ENCODE results near the gene GPRC5D.

The GPRC5D gene

GRCh38 chr12:12958886-12959285 lies 6.9 kb upstream of the GPRC5D start:
- TF ChIP-seq OSR1 (CRISPR knock-in tag; IDR thresholded peaks at IDR 0.05) (no peak), TCF4 (CRISPR knock-in tag; IDR thresholded peaks at IDR 0.05; ENCODE audit: borderline replicate concordance) (no peak), ZFP3 (CRISPR knock-in tag; IDR thresholded peaks at IDR 0.05) (no peak), ZNF70 (CRISPR knock-in tag; IDR thresholded peaks at IDR 0.05) (no peak), CREB5 (CRISPR knock-in tag; IDR thresholded peaks at IDR 0.05; ENCODE audit: low read depth) (no peak), ZC3H10 (CRISPR knock-in tag; IDR thresholded peaks at IDR 0.05) (no peak), TOX (CRISPR knock-in tag; IDR thresholded peaks at IDR 0.05; ENCODE audit: borderline replicate concordance) (no peak), CSDC2 (CRISPR knock-in tag; IDR thresholded peaks at IDR 0.05) (no peak), CSRNP3 (CRISPR knock-in tag; IDR thresholded peaks at IDR 0.05) (no peak), PATZ1 (CRISPR knock-in tag; IDR thresholded peaks at IDR 0.05; ENCODE audit: borderline replicate concordance) (no peak), ISL1 (CRISPR knock-in tag; IDR thresholded peaks at IDR 0.05) (no peak), PPARA (CRISPR knock-in tag; IDR thresholded peaks at IDR 0.05; ENCODE audit: borderline replicate concordance) (no peak), TSHZ2 (CRISPR knock-in tag; IDR thresholded peaks at IDR 0.05) (no peak), GLIS3 (CRISPR knock-in tag; IDR thresholded peaks at IDR 0.05) (no peak), BACH2 (CRISPR knock-in tag; IDR thresholded peaks at IDR 0.05; ENCODE audit: borderline replicate concordance) (no peak), ARNTL (CRISPR knock-in tag; IDR thresholded peaks at IDR 0.05; ENCODE audit: borderline replicate concordance, low read depth) (no peak), ZNF8 (CRISPR knock-in tag; IDR thresholded peaks at IDR 0.05) (no peak)
- no peak for ATAC-seq

GRCh38 chr12:12954878-12955625 lies 3.1 kb upstream of the GPRC5D start:
- ATAC-seq: no peak
- TF ChIP-seq PATZ1 (CRISPR knock-in tag; IDR thresholded peaks at IDR 0.05; ENCODE audit: borderline replicate concordance): no peak
- no peak for TF ChIP-seq POU6F1 (CRISPR knock-in tag; IDR thresholded peaks at IDR 0.05; ENCODE audit: borderline replicate concordance, low read depth)
- TF ChIP-seq OSR1 (CRISPR knock-in tag; IDR thresholded peaks at IDR 0.05): no peak
- TF ChIP-seq TOX (CRISPR knock-in tag; IDR thresholded peaks at IDR 0.05; ENCODE audit: borderline replicate concordance): no peak
- TF ChIP-seq CSDC2 (CRISPR knock-in tag; IDR thresholded peaks at IDR 0.05): no peak
- no peak for TF ChIP-seq TCF4 (CRISPR knock-in tag; IDR thresholded peaks at IDR 0.05; ENCODE audit: borderline replicate concordance)
- no peak for TF ChIP-seq RARB (CRISPR knock-in tag; IDR thresholded peaks at IDR 0.05)
- TF ChIP-seq ESRRG (CRISPR knock-in tag; IDR thresholded peaks at IDR 0.05): no peak
- no peak for TF ChIP-seq CREB5 (CRISPR knock-in tag; IDR thresholded peaks at IDR 0.05; ENCODE audit: low read depth)
- no peak for TF ChIP-seq SNAI2 (CRISPR knock-in tag; IDR thresholded peaks at IDR 0.05)
- no peak for TF ChIP-seq ISL1 (CRISPR knock-in tag; IDR thresholded peaks at IDR 0.05)
- TF ChIP-seq ZNF70 (CRISPR knock-in tag; IDR thresholded peaks at IDR 0.05): no peak
